IPS DF 6.9 (cell line): ENCODE results near the gene BCL7C.
A peak's percentile ranks its signal among the peaks of the same experiment; 100 is the strongest.

Experiments
- DNase-seq: peaks from one replicate; pipeline ENCODE4 v3.0.0-alpha.2; 2013; ENCODE audit warnings: low read depth, low spot score
- H3K27ac ChIP-seq: one replicate; pipeline ENCODE4 v1.5.1; 2013; ENCODE audit warnings: low read length, control low read depth
- H3K27me3 ChIP-seq: 2 replicates; pipeline ENCODE4 v1.6.1; 2013; ENCODE audit warnings: mild to moderate bottlenecking, low read length; ENCODE audit not compliant: control insufficient read depth, insufficient read depth
- H3K36me3 ChIP-seq: 2 replicates; pipeline ENCODE4 v1.6.1; 2013; ENCODE audit warnings: low read length; ENCODE audit not compliant: control insufficient read depth, insufficient read depth
- H3K4me1 ChIP-seq: 2 replicates; pipeline ENCODE4 v1.6.1; 2013; ENCODE audit warnings: low read length; ENCODE audit not compliant: control insufficient read depth, insufficient read depth
- H3K4me3 ChIP-seq: 2 replicates; pipeline ENCODE4 v1.5.1; 2013; ENCODE audit warnings: mild to moderate bottlenecking, low read length
- H3K9me3 ChIP-seq: 2 replicates; pipeline ENCODE4 v1.6.1; 2013; ENCODE audit warnings: low read length, inconsistent platforms; ENCODE audit not compliant: control insufficient read depth, insufficient read depth
- WGBS: extraction: QIAGEN DNeasy Blood & Tissue Kit; methylation state at CpG from one replicate; pipeline ENCODE4 v1.1.7; 2013; ENCODE audit warnings: mixed read lengths, missing lambda C conversion rate; ENCODE audit not compliant: insufficient read length, insufficient coverage; 5-methylcytosine and 5-hydroxymethylcytosine counted together

The BCL7C gene

GRCh38 chr16:30922420-30922959, 28.6 kb upstream of the BCL7C start:
- WGBS, result no CpG with 5 or more reads among the region's 42 CpGs
- Histone ChIP-seq H3K27me3 (no peaks in the 10 kb centered on the region), H3K27ac (no peak overlapping the region), H3K4me3 (peak overlapping the region; percentile 55; the same call in 1 of the 2 replicates), H3K4me1 (peaks cover 1% of the 10 kb centered on the region; the same call in 1 of the 2 replicates), H3K36me3 (0 out of 2 replicates have a peak, but pooled peaks cover 5% of the 10 kb centered on the region), H3K9me3 (no peaks in the 10 kb centered on the region)
- peak; percentile 99 for DNase-seq

GRCh38 chr16:30921748-30922419, 28.0 kb upstream of the BCL7C start:
- 0 out of 2 replicates have a peak, but pooled peaks cover 1% of the 10 kb centered on the region for H3K36me3 ChIP-seq
- H3K4me1 ChIP-seq, result no peaks in the 10 kb centered on the region
- WGBS, result no CpG with 5 or more reads among the region's 37 CpGs

GRCh38 chr16:30921459-30921747, 27.5 kb upstream of the BCL7C start:
- H3K9me3 ChIP-seq, result no peaks in the 10 kb centered on the region
- no CpG with 5 or more reads among the region's 6 CpGs for WGBS
- no peaks in the 10 kb centered on the region for H3K36me3 ChIP-seq
- no peak overlapping the region for H3K27ac ChIP-seq
- DNase-seq, result no peak
- H3K27me3 ChIP-seq, result no peaks in the 10 kb centered on the region
- no peaks in the 10 kb centered on the region for H3K4me1 ChIP-seq
- no peak overlapping the region for H3K4me3 ChIP-seq

More at GRCh38 chr16:30921748-30922419, 28.0 kb upstream of the BCL7C start:
- no peak overlapping the region for H3K27ac ChIP-seq
- H3K9me3 ChIP-seq, result no peaks in the 10 kb centered on the region
- H3K4me3 ChIP-seq, result peak overlapping the region; percentile 55; the same call in 1 of the 2 replicates
- no peaks in the 10 kb centered on the region for H3K27me3 ChIP-seq
- peak; percentile 91 for DNase-seq

GRCh38 chr16:30920891-30921290, 27.0 kb upstream of the BCL7C start:
- Histone ChIP-seq H3K27me3 (no peaks in the 10 kb centered on the region), H3K4me1 (no peaks in the 10 kb centered on the region), H3K9me3 (no peaks in the 10 kb centered on the region), H3K27ac (no peak overlapping the region), H3K36me3 (no peaks in the 10 kb centered on the region), H3K4me3 (no peak overlapping the region)
- DNase-seq, result no peak
- no CpG with 5 or more reads among the region's 2 CpGs for WGBS

GRCh38 chr16:30918614-30919013, 24.7 kb upstream of the BCL7C start:
- Histone ChIP-seq H3K36me3 (no peaks in the 10 kb centered on the region), H3K9me3 (no peaks in the 10 kb centered on the region), H3K27ac (no peak overlapping the region), H3K4me3 (no peak overlapping the region), H3K27me3 (no peaks in the 10 kb centered on the region), H3K4me1 (no peaks in the 10 kb centered on the region)
- no CpG with 5 or more reads among the region's 1 CpG for WGBS
- DNase-seq, result no peak

- H3K4me3 ChIP-seq, result no peak overlapping the region
- no peaks in the 10 kb centered on the region for H3K36me3 ChIP-seq
- no peaks in the 10 kb centered on the region for H3K27me3 ChIP-seq
- no peak overlapping the region for H3K27ac ChIP-seq
- no peak for DNase-seq
- H3K4me1 ChIP-seq, result peaks cover 2% of the 10 kb centered on the region
- no peaks in the 10 kb centered on the region for H3K9me3 ChIP-seq
- no CpG with 5 or more reads among the region's 3 CpGs for WGBS
Measured at GRCh38 chr16:30914830-30915229, 21.0 kb upstream of the BCL7C start.

- no peaks in the 10 kb centered on the region for H3K36me3 ChIP-seq
- DNase-seq, result no peak
- no peaks in the 10 kb centered on the region for H3K27me3 ChIP-seq
- no peaks in the 10 kb centered on the region for H3K9me3 ChIP-seq
- H3K27ac ChIP-seq, result no peak overlapping the region
- no CpG with 5 or more reads among the region's 6 CpGs for WGBS
- peaks cover 2% of the 10 kb centered on the region for H3K4me1 ChIP-seq
- H3K4me3 ChIP-seq, result no peak overlapping the region
Measured at GRCh38 chr16:30912794-30913412, 19.0 kb upstream of the BCL7C start.

- H3K27ac ChIP-seq, result no peak overlapping the region
- no peak for DNase-seq
Measured at GRCh38 chr16:30910427-30911029, 16.7 kb upstream of the BCL7C start.

GRCh38 chr16:30907064-30907463, 13.2 kb upstream of the BCL7C start:
- no peaks in the 10 kb centered on the region for H3K27me3 ChIP-seq
- H3K9me3 ChIP-seq, result no peaks in the 10 kb centered on the region

More at GRCh38 chr16:30910427-30911029, 16.7 kb upstream of the BCL7C start:
- H3K4me3 ChIP-seq, result no peak overlapping the region
- peaks cover 2% of the 10 kb centered on the region for H3K4me1 ChIP-seq
- no peaks in the 10 kb centered on the region for H3K27me3 ChIP-seq
- H3K9me3 ChIP-seq, result no peaks in the 10 kb centered on the region
- H3K36me3 ChIP-seq, result no peaks in the 10 kb centered on the region
- no CpG with 5 or more reads among the region's 18 CpGs for WGBS

GRCh38 chr16:30904114-30904780, 10.4 kb upstream of the BCL7C start:
- H3K36me3 ChIP-seq, result no peaks in the 10 kb centered on the region
- H3K4me1 ChIP-seq, result peaks cover 4% of the 10 kb centered on the region
- H3K4me3 ChIP-seq, result no peak overlapping the region
- no peak for DNase-seq
- H3K27me3 ChIP-seq, result no peaks in the 10 kb centered on the region
- no peak overlapping the region for H3K27ac ChIP-seq
- WGBS, result no CpG with 5 or more reads among the region's 19 CpGs
- H3K9me3 ChIP-seq, result no peaks in the 10 kb centered on the region

More at GRCh38 chr16:30907064-30907463, 13.2 kb upstream of the BCL7C start:
- Histone ChIP-seq H3K36me3 (no peaks in the 10 kb centered on the region), H3K4me3 (no peak overlapping the region), H3K27ac (no peak overlapping the region), H3K4me1 (peaks cover 5% of the 10 kb centered on the region)
- no CpG with 5 or more reads among the region's 4 CpGs for WGBS
- DNase-seq, result no peak
